Measurements from ENCODE around the gene EEF1B2.
"Not testable (repeated sequence)": the region's sequence is repeated elsewhere in the genome, so short reads cannot be mapped to it uniquely, and the experiment has no call there.

Gene EEF1B2

DNA sequence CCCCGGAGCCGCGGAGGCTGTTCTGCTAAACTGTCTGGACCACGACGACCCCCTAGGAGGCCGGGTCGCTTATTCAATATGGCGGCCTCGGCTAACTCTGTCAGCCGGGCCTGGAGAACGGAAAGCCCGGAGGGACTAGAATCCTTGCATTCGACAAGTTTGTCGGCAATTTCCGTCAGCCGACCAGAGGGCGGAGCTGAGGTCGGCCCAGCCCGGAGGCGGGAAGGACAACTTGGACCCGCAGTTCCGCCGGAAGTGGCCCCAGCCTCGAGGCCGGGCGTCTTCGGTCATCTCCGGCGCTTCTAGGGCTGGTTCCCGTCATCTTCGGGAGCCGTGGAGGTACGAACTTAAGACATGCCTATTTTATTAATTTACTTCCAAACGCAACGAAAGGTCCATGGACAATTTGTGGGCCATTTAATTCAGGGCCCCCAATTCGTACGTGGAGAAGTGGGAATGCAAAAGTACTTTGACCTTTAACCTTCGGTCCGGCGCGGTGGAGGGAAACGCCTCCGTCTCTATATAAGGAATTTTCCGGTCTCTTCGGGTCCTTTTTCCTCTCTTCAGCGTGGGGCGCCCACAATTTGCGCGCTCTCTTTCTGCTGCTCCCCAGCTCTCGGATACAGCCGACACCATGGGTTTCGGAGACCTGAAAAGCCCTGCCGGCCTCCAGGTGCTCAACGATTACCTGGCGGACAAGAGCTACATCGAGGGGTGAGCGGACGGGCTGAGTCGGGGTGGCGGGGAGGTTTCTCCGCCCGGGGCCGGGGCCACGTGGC lies at the start of gene EEF1B2, which contains the start of gene NDUFS1:
Gene EEF1B2, plus strand, starts transcription at position 550 of the 779 bp plus-strand sequence. Its CDS starts 85 bp downstream, at position 635.
Gene NDUFS1, minus strand, starts transcription at position 99 of the 779 bp plus-strand sequence. CDS start 5,766 bp downstream, outside the sequence.
- peak; percentile 98 for DNase-seq

DNA sequence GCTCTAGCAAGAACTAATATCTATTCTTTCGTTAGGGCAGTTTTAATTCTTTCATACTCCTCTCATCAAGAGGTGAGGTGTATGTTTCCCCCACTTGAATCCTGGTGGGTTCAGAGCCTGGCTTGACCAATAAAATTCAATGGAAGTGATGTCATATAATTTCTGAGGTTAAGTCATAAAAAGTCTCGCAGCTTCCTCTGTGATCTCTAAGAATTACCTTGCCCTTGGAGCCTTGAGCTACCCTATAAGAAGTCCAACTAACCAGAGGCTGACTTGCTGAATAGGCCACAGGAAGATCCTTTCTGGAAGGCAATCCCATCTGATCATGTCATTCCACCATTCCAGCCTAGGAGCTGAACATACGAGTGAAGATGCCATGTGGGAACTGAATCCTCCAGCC lies 47.6 kb upstream of the EEF1B2 start:
- DNase-seq, result no peak

DNA sequence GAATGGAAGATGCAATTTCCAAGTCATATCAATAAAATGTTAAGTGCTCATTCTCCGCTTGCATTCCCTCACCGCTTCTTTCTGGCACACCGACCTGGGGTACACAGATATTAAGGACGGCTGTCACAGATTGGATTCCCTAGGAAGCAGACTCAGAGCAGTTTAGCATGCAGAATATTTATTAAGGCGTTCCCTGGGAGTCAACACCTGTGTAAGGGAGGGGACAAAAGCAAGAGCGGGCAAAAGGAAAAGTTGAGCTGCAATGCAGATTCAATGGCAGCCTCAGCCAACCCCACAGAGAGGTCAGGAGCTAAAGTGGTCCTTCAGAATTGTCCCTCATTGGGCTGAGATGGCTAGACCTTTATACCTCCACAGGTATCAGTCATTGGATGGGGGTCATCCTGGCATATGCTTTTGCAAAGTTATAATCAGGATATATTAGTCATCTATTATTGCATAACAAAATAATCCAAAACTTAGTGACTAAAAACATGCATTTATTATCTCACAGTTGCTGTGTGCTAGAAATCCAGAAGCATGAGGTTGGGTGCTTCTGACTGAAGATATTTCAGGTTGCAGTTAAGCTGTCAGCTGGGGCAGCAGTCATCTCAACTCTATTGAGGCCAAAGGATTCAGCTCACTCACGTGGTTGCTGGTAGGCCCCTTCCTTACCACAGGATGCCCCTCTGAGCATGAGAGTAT lies 46.7 kb upstream of the EEF1B2 start:
- DNase-seq, result peak; percentile 65

DNA sequence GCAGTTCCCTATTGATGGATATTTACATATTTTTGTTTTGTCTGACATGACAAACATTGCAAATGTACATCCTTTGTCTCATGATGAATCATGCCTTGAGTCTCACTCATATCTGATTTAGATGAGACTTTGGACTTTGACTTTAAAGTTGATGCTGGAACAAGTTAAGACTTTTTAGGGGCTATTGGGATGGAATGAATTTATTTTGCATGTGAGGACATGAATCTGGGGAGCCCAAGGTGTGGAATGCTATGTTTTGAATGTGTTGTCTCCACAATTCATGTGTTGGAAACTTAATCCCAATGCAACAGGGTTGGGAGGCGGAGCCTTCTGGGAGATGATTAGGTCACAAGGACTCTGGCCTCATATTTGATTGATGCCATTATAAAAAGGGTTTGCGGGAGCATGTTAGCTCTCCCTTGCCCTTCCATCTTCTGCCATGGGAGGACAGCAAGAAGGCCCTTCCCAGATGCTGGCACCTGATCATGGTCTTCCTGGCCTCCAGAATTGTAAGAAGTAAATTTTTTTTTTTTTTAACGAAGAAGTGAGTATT lies 44.6 kb upstream of the EEF1B2 start:
- DNase-seq, result no peak

DNA sequence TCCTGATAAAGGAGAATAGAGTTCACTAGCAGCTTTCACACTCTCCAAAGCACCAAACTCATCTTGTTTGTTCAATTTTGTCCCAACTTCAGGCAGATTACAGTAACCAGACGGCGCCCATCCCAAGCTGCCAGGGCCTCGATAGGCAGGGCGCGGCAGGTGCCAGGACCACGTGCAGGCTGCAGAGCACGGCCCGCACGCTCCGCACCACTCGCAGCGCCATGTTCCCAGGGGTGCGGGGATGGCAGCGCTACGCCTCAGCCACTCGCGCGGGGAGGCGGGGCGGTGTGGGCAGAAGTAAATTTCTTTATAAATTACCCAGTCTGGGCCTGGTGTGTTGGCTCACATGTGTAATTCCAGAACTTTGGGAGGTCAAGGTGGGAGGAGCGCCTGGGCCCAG lies 43.4 kb upstream of the EEF1B2 start:
- DNase-seq, result no peak

DNA sequence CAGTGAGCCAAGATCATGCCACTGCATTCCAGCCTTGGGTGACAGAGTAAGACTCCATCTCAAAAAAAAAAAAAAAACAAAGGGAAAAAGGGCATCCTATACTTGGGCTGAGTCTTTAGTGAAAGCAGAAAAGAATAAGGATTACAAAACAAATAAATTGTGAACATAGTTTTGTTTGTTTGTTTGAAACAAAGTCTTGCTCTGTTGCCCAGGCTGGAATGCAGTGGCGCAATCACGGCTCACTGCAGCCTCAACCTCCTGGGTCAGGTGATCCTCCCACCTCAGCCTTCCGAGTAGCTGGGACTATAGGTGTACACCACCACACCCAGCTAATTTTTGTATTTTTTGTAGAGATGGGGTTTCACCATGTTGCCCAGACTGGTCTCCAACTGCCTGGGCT lies 37.1 kb upstream of the EEF1B2 start:
- not testable (repeated sequence) for DNase-seq

DNA sequence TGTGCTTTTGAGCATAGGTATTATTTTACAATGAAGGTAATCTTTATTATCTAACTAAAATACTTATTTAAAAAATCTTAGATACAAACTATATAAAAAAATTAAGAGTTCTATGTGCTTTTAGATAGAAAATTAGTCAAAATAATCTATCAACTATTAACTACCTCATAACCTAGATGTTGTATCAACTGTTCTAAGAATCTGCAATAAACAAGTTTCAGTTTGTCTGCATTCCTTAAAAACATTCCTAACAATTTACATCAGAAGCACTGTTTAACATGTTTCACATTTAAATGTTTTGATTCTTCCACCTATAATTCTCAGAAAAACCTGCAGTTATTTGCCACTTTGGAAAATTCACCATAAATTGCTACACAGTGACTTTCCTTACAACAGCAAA lies 33.8 kb upstream of the EEF1B2 start:
- DNase-seq, result no peak

DNA sequence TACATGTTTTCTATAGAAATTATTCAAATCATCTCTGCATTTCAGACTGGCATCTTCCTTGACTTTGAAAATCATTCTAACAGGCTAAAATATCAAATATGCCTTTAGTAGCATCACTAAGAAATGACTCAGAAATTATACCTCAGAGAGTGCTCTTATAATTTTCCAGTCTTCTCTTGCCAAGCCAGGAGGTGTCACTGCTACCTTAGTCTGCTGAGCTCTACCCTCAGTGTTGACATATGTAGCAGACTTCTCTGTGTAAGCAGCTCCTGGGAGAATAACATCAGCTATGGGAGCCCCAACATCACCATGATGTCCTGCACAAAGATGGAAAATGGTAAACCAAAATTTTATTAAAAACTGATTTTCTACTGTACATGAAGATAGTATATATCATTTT lies 32.0 kb upstream of the EEF1B2 start:
- peak; percentile 15 for DNase-seq

DNA sequence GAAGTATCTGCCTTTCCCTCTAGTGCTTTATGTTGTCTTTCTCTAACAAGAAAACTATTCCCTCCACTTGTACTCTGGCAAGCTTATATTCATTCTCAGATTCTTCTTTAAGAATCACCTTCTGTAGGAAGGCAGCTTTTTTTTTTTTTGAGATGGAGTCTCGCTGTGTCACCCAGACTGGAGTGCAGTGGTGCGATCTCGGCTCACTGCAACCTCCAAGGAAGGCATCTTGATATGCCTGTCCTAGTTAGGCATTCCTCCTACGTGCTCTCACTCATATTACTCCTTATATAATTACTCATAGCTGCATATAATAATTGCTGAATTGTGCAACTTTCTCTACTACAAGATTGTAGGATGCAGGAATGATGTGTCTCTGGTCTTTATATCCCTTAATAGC lies 16.2 kb upstream of the EEF1B2 start:
- no peak for DNase-seq

DNA sequence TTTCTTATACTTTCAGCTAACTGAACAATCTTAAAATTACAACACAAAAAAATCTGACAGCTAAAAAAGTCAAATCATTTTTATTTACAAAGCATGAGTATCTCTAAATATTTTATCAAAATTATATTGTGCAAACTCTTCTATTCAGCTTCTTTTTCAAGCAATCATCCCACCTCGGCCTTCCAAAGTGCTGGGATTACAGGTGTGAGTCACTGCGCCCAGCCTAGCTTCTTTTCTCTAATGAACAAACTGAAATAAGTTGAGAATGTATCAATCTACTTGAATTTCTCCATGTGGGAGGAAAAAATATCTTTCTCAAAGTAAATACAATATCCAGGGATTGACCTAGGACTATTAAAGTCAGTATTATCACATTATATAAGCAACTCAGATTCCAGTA lies 15.3 kb upstream of the EEF1B2 start:
- no peak for DNase-seq

DNA sequence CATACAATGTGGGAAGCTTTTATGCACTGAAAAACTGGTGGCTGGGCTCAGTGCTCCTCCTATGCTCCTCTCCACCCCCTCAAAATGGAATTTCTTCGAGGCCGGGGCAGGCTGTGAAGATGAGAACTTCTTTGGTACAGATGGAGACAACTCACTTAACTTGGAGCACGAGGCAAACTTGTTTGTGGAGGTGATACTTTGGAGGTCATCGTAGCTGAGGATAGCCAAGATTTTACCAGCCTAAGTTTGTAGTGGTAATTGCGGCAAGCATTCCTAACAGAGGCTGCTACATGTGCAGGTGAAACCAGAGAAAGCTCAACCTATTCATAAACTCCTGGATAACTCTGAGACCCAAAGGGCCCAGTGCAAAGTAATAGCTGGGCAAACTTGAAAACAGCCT lies 14.0 kb upstream of the EEF1B2 start:
- DNase-seq, result no peak

DNA sequence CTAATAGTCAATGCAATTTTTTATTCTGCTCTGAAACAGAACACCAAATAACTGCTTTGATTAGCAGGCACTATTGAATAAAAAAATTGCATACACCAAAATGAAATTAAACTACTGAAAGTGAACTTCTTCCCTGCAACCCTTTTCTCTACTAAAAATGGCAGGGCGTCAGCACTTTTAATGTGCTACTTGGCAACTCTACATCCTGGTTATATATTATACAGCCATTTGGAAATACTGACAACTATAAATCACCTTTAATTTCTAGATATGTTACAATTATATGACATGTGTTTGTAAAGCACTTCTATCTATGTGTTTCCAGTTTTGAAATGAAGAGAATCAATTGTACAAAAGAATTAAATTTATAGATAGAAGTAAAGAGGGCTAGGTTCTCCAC lies 10.4 kb upstream of the EEF1B2 start:
- DNase-seq, result no peak

DNA sequence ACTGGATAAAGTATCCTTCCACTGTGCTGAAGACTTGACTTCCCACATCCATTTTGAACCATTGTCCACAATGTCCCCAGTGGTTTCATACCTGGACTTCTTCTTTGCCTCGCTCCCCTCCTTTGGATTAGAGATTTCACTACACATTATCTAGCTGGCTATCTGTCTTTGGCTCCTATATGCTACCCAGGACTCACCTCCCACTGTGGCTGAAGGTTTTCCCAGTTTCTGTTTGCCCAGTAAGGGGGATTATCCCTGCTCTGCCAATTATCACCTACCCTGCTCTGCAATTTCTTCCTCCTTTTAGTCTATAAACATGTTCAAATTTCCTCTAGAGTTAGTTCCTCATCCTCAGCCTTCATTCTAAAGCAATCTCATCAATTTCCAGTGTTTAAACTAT lies 9.5 kb upstream of the EEF1B2 start:
- no peak for DNase-seq

DNA sequence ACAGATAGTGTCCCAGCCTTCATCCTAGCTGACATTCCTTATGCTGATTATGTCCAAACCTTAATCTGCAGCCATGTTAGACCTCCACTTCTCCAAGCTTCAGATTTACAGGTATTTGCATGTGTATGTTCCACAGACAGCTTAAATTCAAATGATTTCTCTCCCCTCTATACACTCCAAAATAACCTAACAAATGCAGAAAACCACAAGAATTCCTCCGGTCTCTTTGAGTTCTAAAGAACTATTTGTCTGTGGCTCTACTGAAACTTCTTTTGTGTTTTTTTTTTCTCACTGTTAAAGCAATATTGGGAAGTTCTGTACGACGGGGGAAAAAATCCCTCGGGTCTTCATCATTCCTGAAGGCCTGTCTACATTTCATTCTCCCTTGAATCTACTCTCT lies 9.1 kb upstream of the EEF1B2 start:
- no peak for DNase-seq

DNA sequence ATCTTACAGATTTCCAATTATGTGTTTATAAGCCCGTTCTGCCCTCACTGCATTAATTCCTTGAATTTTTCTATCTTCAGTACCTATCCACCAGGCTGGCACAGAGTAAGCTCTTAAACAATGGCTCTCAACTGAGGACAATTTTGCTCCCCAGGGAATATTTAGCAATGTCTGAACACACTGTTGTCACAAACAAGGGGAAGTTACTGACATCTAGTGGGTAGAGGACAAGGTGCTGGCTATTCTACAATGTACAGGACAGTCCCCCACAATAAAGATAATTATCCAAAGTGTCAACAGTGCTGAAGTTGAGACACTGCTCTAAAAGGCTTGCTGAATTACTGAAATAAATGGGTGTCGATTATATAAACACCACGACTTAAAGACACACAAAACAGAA lies 5.5 kb upstream of the EEF1B2 start:
- DNase-seq, result no peak

DNA sequence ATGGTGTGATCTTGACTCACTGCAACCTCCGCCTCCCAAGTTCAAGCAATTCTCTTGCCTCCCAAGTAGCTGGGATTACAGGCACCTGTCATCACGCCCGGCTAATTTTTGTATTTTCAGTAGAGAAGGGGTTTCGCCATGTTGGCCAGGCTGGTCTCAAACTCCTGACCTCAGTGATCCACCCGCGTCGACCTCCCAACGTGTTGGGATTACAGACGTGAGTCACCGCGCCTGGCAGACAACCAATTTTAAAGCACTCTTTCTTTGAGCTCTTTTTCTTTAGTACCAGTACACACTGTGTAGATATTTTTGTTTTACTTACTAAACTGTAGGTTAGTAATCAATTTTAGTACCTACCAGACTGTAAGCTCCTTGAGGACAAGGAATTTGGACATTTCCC lies 2.7 kb upstream of the EEF1B2 start:
- not testable (repeated sequence) for DNase-seq

DNA sequence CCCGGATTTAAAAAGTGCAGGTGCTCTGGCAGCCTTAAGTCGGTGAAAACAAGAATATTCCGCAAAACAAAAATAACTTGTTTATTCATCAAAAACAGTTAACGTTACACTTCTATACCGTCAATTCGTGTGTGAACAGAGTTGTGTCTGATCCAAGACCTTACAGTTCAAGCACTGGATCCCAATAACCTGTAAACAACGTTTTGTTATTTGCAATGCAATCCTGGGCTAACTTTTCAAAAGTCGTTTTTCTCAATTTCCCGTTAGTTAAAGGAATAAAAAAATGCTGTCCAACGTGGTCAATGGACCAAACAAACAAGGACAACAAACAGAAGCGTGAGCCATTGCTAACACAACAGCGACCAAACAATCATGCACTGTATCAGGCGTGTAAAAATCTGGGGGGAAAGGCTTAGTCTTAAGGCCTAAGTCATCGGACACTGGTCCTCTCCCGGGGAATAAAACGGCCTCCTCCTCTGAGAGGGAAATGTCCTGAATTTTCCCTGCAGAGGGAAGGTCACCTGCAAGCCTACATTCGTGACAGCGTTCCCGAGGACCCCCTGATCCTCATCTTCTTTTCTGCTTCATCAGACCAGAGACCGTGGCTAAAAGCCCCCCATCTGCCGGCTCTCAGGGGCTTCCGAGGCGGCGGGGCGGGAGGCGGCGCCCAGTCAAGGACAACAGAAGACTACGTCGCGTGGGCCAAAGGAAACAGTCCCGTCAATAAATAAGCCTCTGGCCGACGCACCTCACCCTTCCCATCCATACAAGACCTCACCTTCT lies 941 bp upstream of the EEF1B2 start:
- DNase-seq, result peak; percentile 20

DNA sequence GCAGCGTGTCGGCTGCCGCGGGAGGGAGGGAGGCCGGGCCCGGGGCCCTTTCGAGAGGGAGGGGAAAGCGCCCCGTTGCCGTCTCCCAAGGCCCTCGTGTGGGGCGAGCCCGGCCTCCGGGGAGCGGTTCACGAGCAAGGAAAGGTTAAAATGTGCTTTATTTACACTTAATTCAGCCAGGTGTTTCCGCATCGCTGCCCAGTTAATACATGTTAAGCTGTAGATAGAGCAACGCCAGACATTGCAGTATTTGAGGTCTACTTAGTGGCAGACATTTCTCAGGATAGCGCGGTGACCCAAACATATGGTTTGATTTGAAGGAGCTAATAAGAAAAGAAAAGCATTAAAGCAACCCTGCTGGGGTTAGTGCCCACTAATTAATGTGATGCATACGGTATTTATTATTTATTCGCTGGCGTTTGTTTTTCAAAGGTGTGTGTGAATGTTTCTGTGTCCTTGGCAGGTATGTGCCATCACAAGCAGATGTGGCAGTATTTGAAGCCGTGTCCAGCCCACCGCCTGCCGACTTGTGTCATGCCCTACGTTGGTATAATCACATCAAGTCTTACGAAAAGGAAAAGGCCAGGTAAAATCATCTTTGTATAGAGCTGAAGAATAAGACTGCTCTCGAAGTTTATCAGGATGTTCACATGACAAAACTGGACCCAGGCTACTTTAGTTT lies 571 bp downstream of the EEF1B2 start:
- no peak for DNase-seq

DNA sequence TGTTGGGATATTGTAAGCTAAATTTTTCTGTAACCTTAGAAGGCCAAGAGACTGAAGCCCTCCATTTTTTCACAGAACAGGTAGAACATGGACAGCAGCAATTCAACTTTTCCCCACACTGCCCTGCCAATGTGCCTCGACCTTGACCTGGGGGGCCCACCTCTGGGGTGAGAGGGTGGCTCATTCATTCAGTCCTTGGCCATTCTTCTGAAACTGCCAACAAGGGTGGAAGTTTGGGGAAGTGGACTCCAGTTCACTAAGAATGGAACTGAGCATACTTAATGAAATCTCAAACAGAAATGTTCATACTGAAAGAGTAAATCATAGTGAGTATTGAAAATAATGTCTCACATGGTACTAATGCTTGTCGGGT lies 1.1 kb downstream of the EEF1B2 start:
- DNase-seq, result no peak

DNA sequence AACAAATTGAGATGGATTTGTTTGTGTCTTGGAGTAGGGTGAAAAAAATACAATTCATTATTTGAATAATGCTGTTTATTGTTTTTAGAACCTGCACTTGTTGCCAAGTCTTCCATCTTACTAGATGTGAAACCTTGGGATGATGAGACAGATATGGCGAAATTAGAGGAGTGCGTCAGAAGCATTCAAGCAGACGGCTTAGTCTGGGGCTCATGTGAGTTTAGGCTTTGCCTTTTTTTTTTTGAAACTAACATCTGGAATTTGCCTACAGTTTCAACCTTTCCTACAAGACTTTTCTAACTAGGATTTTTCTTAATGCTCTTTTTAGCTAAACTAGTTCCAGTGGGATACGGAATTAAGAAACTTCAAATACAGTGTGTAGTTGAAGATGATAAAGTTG lies 2.7 kb downstream of the EEF1B2 start:
- DNase-seq, result not testable (repeated sequence)

DNA sequence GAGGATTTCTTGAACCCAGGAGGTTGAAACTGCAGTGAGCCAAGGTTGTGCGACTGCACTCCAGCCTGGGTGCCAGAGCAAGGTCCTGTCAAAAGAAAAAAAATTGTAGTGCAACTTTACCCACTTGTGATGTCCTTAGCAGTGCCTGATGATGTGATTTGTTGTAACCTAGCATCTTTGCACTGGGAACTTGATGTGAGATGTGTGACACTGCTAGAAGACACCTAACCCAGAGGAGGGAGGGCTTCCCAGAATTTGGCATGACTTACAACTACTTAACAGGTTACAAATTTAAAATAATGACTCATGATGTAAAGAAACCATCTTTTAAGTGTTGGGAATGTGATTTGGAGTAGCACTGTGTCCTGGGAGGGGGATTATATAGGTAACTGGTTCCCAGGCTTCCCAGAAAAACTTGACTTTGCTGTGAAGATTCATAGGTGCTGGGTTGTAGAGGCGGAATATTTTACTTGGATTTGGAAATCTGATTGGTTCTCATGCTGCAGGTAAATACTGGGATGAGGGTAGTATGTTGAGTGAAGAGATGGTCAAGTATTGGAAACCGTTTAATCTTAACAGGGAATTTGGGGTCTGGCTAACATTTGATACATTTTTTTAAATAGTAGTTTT lies 3.7 kb downstream of the EEF1B2 start:
- DNase-seq, result no peak

DNA sequence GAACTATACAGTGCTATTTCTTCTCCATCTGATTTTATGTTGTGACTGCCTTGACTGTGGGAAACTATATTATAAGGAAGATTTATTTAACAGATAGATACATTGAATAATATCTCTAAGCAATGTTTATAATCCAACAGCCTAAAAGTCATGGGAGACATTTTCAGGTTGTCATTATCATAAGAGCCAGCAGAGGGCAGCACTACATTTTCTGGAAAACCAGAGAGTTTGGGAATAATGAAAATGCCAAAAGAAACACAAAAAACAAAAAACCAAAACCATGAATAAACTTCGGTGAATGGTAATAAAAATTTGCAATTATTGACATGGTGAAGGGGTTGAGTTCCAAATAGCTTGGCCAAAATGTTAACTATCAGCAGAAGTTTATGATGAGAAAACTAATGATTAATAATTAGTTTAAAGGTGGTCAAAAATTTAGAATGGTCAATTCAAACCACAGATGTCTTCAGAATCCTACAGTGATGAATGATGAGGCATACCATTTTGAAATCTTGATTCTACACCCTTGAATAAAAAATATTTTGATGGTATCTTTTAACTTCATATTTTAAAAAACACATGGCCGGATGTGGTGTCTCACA lies 4.7 kb downstream of the EEF1B2 start:
- DNase-seq, result no peak
